CD4-positive, alpha-beta T cell (primary cell): ENCODE measurements around the gene RCOR1. TPM values are rescaled to one million over a fixed set of nuclear protein-coding genes. Genes with fewer than 3 reads are reported as not detected.

Source experiments
- ATAC-seq: fragments of 200-7000 bp; cut with Tn5 transposase; one replicate; pipeline ENCODE4 v1.10.0; 2022; ENCODE audit warnings: mild to moderate bottlenecking; ENCODE audit not compliant: poor library complexity
- CTCF ChIA-PET: fragments of 350-600 bp; sonication (Branson Sonifier 250); formaldehyde crosslinking; loops from one replicate; lab custom pipeline; 2021; ENCODE audit warnings: antibody characterized with exemption, inconsistent platforms; lab: Charles Lee
- POLR2A ChIA-PET: fragments of 350-600 bp; sonication (Branson Sonifier 250); formaldehyde crosslinking; loops from one replicate; lab custom pipeline; 2021; ENCODE audit warnings: antibody characterized with exemption, inconsistent platforms; lab: Charles Lee
- DNase-seq, 14 experiments: peaks; one replicate each; pipeline ENCODE4 v3.0.0-alpha.2; 2013 to 2020; ENCODE audit warnings: mixed read lengths in 2 of 14
- H3K27ac ChIP-seq, 2 donors: one replicate each; pipeline versions ENCODE4 v1.5.1 to v1.7.0; 2013; ENCODE audit warnings: low read length in 2 of 2, low read depth in 1 of 2, mild to moderate bottlenecking in 1 of 2
- H3K27me3 ChIP-seq, 2 experiments: 1 replicate in 1 of 2; 2 replicates in 1 of 2; pipeline versions ENCODE4 v1.6.1 to v1.7.0; 2013; ENCODE audit warnings: low read length in 2 of 2, control low read depth in 1 of 2, mild to moderate bottlenecking in 1 of 2, moderate library complexity in 1 of 2; ENCODE audit not compliant: insufficient read depth in 2 of 2, control insufficient read depth in 1 of 2
- H3K36me3 ChIP-seq: one replicate; pipeline ENCODE4 v1.6.1; 2013; ENCODE audit warnings: low read length, control low read depth; ENCODE audit not compliant: insufficient read depth
- H3K4me1 ChIP-seq: one replicate; pipeline ENCODE4 v1.6.1; 2013; ENCODE audit warnings: low read length, control low read depth; ENCODE audit not compliant: insufficient read depth
- H3K4me3 ChIP-seq: one replicate; pipeline ENCODE4 v1.5.1; 2013; ENCODE audit warnings: mild to moderate bottlenecking, low read length, moderate library complexity
- H3K9me3 ChIP-seq, 2 experiments: 1 replicate in 1 of 2; 2 replicates in 1 of 2; pipeline versions ENCODE4 v1.6.1 to v1.7.0; 2013; ENCODE audit warnings: low read length in 2 of 2, mild to moderate bottlenecking in 2 of 2, control low read depth in 1 of 2, moderate library complexity in 1 of 2; ENCODE audit not compliant: control insufficient read depth in 1 of 2, insufficient read depth in 1 of 2
- H3K27ac Mint-ChIP-seq: one replicate; pipeline ENCODE4 v1.8.0; 2020; ENCODE audit warnings: mixed read lengths
- H3K27me3 Mint-ChIP-seq: one replicate; pipeline ENCODE4 v1.8.0; 2021; ENCODE audit warnings: mixed read lengths
- H3K36me3 Mint-ChIP-seq: one replicate; pipeline ENCODE4 v1.8.0; 2021; ENCODE audit warnings: low read depth, mixed read lengths
- H3K4me1 Mint-ChIP-seq: one replicate; pipeline ENCODE4 v1.8.0; 2021; ENCODE audit warnings: low read depth, mixed read lengths
- H3K4me3 Mint-ChIP-seq: one replicate; pipeline ENCODE4 v1.8.0; 2020; ENCODE audit warnings: mild to moderate bottlenecking, mixed read lengths
- H3K9me3 Mint-ChIP-seq: one replicate; pipeline ENCODE4 v1.8.0; 2020; ENCODE audit warnings: mixed read lengths
- intact Hi-C, 2 experiments: fragments of 100-400 bp; cut with DNase I in 1 of 2; cut with micrococcal nuclease in 1 of 2; formaldehyde crosslinking; loops; one replicate each; pipeline versions ENCODE4 v1.15.1 to v1.9.0; 2023 to 2025; cut with DNase I, micrococcal nuclease
- total RNA-seq, 174 experiments: library from RNA in 2 of 174; stranded (reverse) in 2 of 174; gene quantifications; one replicate each; pipeline ENCODE4 v1.2.3 and lab custom pipeline; 2021 to 2026
- TF ChIP-seq, protein P1 (sequence below): fragments of 200-600 bp; IDR thresholded peaks from one replicate; pipeline ENCODE4 v1.8.0; 2022; ENCODE audit warnings: antibody characterized with exemption, mild to moderate bottlenecking

RCOR1 gene
- total RNA-seq, 2 experiments from 2014 or later: 20.5 to 23.1 TPM

DNA sequence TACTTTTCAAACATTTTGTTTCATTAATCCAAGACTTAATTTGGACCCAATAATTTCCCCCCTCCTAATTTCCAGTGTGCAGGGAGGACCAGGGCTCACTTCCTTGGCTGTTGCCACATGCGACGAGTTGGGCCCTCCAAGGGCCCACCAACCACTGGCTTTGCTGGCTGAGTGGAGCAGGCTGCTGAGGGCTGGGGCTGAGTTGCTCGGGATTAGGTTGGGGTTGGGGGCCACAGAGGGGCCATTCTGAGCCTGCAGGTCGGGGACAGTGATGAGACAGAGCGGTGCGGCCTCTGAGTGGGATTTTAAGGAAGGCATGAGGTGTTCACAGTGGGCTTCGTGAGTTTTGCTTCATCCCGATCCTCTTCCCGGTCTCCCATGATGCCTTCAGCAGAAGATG, 178.7 kb downstream of the RCOR1 start:
- Mint-ChIP-seq H3K36me3 (no peaks in the 10 kb centered on the region), H3K9me3 (no peaks in the 10 kb centered on the region), H3K4me3 (no peak overlapping the region), H3K4me1 (peaks cover 7% of the 10 kb centered on the region), H3K27me3 (no peaks in the 10 kb centered on the region), H3K27ac (no peak overlapping the region)
- POLR2A ChIA-PET: no interaction called here
- DNase-seq: no peak
- Histone ChIP-seq H3K4me3 (no peak overlapping the region), H3K9me3 (no peaks in the 10 kb centered on the region), H3K27ac (no peak overlapping the region), H3K4me1 (peaks cover 21% of the 10 kb centered on the region), H3K27me3 (no peaks in the 10 kb centered on the region), H3K36me3 (no peaks in the 10 kb centered on the region)
- TF ChIP-seq, protein P1, sequence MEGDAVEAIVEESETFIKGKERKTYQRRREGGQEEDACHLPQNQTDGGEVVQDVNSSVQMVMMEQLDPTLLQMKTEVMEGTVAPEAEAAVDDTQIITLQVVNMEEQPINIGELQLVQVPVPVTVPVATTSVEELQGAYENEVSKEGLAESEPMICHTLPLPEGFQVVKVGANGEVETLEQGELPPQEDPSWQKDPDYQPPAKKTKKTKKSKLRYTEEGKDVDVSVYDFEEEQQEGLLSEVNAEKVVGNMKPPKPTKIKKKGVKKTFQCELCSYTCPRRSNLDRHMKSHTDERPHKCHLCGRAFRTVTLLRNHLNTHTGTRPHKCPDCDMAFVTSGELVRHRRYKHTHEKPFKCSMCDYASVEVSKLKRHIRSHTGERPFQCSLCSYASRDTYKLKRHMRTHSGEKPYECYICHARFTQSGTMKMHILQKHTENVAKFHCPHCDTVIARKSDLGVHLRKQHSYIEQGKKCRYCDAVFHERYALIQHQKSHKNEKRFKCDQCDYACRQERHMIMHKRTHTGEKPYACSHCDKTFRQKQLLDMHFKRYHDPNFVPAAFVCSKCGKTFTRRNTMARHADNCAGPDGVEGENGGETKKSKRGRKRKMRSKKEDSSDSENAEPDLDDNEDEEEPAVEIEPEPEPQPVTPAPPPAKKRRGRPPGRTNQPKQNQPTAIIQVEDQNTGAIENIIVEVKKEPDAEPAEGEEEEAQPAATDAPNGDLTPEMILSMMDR: no peak
- CTCF ChIA-PET: no interaction called here
- intact Hi-C loops: loop anchor here (5.0 to 10.0 kb wide), 2 partner anchors 74 to 176 kb away; partner anchors contain the start of gene RCOR1 (in 1 of the 2)
- no peak for ATAC-seq

DNA sequence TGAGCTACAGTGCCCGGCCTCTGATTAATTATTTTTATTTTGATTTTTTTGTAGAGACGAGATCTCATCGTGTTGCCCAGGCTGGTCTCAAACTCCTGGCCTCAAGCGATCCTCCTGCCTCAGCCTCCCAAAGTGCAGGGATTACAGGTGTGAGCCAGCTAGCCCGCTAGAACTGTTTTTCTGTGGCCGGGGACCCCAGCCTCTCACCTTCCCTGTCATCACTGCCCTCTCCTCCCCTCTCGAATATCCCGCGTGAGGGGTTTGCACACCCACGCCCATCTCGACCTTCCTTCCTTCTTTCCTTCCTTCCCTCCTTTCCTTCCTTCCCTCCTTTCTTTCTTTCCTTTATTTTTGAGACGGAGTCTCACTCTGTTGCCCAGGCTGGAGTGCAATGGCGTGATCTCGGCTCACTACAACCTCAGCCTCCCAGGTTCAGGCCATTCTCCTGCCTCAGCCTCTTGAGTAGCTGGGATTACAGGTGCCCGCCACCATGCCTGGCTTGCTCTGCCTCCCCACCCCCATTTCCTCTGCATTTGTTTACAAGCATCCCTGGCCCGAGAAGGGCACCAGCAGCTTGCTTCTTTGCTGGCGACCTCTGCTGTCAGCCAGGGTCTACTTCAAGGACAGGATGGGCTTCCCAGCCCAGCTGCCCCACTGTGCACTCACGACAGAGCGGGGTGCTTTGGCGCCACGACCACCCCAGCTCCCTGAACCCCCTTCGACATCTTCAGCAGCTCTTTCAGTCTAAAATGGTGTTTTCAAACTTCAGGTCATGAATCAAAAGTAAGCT, 180.5 kb downstream of the RCOR1 start:
- no peak for ATAC-seq
- H3K4me3 Mint-ChIP-seq: no peak overlapping the region
- Histone ChIP-seq H3K4me3 (no peak overlapping the region), H3K4me1 (peaks cover 29% of the 10 kb centered on the region), H3K36me3 (no peaks in the 10 kb centered on the region), H3K9me3 (no peaks in the 10 kb centered on the region), H3K27ac (no peak overlapping the region), H3K27me3 (no peaks in the 10 kb centered on the region)
- no peak for DNase-seq
- peak overlapping the region; percentile 24 for H3K27ac Mint-ChIP-seq
- intact Hi-C loops: loop anchor here (5.0 to 10.0 kb wide), 2 partner anchors 76 to 178 kb away; partner anchors contain the start of gene RCOR1 (in 1 of the 2)
- no peaks in the 10 kb centered on the region for H3K36me3 Mint-ChIP-seq
- no peaks in the 10 kb centered on the region for H3K27me3 Mint-ChIP-seq
- POLR2A ChIA-PET: no interaction called here
- TF ChIP-seq, protein P1: no peak
- CTCF ChIA-PET: interaction anchor here (0.5 to 1.5 kb wide), 2 partner anchors 11 to 262 kb away, joined by 3 read pairs; no protein-coding TSS in a partner anchor
- H3K4me1 Mint-ChIP-seq: peaks cover 11% of the 10 kb centered on the region
- no peaks in the 10 kb centered on the region for H3K9me3 Mint-ChIP-seq

DNA sequence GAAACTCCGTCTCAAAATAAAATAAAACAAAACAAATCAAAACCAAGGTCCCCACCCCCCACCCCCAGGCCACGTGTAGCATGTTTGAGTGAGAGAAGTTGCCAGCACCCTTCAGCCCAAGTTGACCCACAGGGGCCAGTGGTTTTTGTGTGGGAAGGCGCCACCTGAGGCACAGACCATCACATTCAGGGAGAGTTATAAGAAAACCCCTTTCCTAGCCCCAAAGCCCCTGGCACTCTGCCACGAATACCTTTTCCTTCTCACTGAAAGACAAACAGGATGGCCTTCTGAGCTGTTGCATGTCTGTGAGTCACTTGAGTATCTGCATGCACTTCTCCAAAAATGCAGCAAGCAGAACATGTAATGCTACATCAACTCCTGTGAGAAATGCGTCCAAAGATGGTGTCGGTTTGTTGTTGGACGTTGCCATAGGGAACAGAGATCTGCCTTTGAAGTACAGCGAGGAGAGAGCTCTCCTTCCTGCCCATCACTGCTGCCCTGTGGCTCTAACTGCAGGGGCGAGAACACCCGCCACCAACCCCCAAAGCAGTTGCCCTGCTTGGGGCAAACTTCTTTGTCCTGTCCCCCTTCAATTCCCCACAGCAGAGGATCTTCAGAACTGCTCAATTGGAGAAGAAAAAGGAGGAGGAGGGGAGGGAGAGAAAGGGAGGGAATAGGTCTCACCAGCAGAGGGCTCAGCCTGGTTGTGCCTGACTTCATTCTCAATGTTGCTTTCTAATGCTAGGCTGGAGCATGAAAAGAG, 182.1 kb downstream of the RCOR1 start:
- Histone ChIP-seq H3K27me3 (no peaks in the 10 kb centered on the region), H3K4me1 (peaks cover 39% of the 10 kb centered on the region), H3K4me3 (no peak overlapping the region), H3K27ac (peak overlapping the region; percentile 64 to 92), H3K36me3 (no peaks in the 10 kb centered on the region), H3K9me3 (no peaks in the 10 kb centered on the region)
- ChIA-PET POLR2A (interaction anchor here (0.7 to 0.9 kb wide), 3 partner anchors 46 to 305 kb away, joined by 3 to 4 read pairs (median 4); no protein-coding TSS in a partner anchor), CTCF (interaction anchor here (0.7 to 1.5 kb wide), 10 partner anchors 10 to 264 kb away, joined by 3 to 6 read pairs (median 3); no protein-coding TSS in a partner anchor)
- intact Hi-C loops: loop anchor here (1.0 to 10.0 kb wide), 9 partner anchors 43 to 687 kb away; partner anchors contain the start of genes RCOR1 (in 2 of the 2), CDC42BPB (in 1 of the 2), EIF5 (in 1 of the 2) and HSP90AA1 (in 1 of the 2)
- ATAC-seq (peak; percentile 59), DNase-seq (peak; percentile 48 to 91 (median 59))
- no peaks in the 10 kb centered on the region for H3K9me3 Mint-ChIP-seq
- no peaks in the 10 kb centered on the region for H3K27me3 Mint-ChIP-seq
- TF ChIP-seq, protein P1: peak; percentile 73
- H3K36me3 Mint-ChIP-seq: peaks cover 9% of the 10 kb centered on the region
- peak overlapping the region; percentile 88 for H3K27ac Mint-ChIP-seq
- H3K4me1 Mint-ChIP-seq: peaks cover 26% of the 10 kb centered on the region
- peak overlapping the region; percentile 83 for H3K4me3 Mint-ChIP-seq
